Fibroblast of lung (primary cell): Measurements from ENCODE around the gene CLIC4.

ENCODE experiments used
- CTCF ChIP-seq, 2 donors: IDR thresholded peaks in 1 of 2; conservative IDR thresholded peaks in 1 of 2; 1 replicate in 1 of 2; 2 replicates in 1 of 2; pipeline ENCODE4 v1.5.1; 2011 to 2012; ENCODE audit warnings: low read length in 2 of 2, control low read depth in 1 of 2, inconsistent platforms in 1 of 2, low read depth in 1 of 2, mild to moderate bottlenecking in 1 of 2
- EZH2 ChIP-seq: IDR thresholded peaks from 2 replicates; pipeline ENCODE4 v1.5.1; 2012; ENCODE audit warnings: low read length, control low read depth, mild to moderate bottlenecking; ENCODE audit errors: missing control alignments

- no peak for TF ChIP-seq EZH2
- no peak for TF ChIP-seq CTCF (conservative IDR thresholded peaks at IDR 0.05 in 1 of 2, IDR thresholded peaks at IDR 0.05 in 1 of 2; ENCODE audit: low read depth in 1 of 2, low read length in 2 of 2)
Observed at GRCh38 chr1:24708938-24709337, 36.3 kb upstream of the CLIC4 start.
